SK-N-SH (cell line): ENCODE results near the gene SAMD4A.
"Not testable (repeated sequence)": the region's sequence is repeated elsewhere in the genome, so short reads cannot be mapped to it uniquely, and the experiment has no call there.

ENCODE experiments used
- MAX ChIP-seq: IDR thresholded peaks from 2 replicates; pipeline ENCODE4 v1.4.0; 2012; ENCODE audit warnings: low read depth
- TF ChIP-seq, protein P1 (sequence below): fragments of 200-600 bp; sonication (generic); IDR thresholded peaks from 2 replicates; pipeline ENCODE4 v1.6.1; 2017; ENCODE audit warnings: antibody characterized with exemption, mild to moderate bottlenecking, moderate library complexity

- not testable (repeated sequence) for TF ChIP-seq MAX
- TF ChIP-seq, protein P1, sequence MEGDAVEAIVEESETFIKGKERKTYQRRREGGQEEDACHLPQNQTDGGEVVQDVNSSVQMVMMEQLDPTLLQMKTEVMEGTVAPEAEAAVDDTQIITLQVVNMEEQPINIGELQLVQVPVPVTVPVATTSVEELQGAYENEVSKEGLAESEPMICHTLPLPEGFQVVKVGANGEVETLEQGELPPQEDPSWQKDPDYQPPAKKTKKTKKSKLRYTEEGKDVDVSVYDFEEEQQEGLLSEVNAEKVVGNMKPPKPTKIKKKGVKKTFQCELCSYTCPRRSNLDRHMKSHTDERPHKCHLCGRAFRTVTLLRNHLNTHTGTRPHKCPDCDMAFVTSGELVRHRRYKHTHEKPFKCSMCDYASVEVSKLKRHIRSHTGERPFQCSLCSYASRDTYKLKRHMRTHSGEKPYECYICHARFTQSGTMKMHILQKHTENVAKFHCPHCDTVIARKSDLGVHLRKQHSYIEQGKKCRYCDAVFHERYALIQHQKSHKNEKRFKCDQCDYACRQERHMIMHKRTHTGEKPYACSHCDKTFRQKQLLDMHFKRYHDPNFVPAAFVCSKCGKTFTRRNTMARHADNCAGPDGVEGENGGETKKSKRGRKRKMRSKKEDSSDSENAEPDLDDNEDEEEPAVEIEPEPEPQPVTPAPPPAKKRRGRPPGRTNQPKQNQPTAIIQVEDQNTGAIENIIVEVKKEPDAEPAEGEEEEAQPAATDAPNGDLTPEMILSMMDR: not testable (repeated sequence)
Observed at GRCh38 chr14:54624005-54624358, 57.1 kb downstream of the SAMD4A start.
